ENCODE results near the gene GRPEL1.
"Not testable (repeated sequence)": the region's sequence is repeated elsewhere in the genome, so short reads cannot be mapped to it uniquely, and the experiment has no call there.

The GRPEL1 gene

GRCh38 chr4:7067452-7068278 lies at the start of gene GRPEL1:
Gene GRPEL1, minus strand, starts transcription at chr4:7068064. Its CDS starts 32 bp downstream, at chr4:7068032.
- DNase-seq = peak; percentile 99

GRCh38 chr4:7116705-7117104 lies 48.8 kb upstream of the GRPEL1 start:
- no peak for DNase-seq

- DNase-seq = no peak
Measured at GRCh38 chr4:7115557-7116340, 47.9 kb upstream of the GRPEL1 start.

DNA sequence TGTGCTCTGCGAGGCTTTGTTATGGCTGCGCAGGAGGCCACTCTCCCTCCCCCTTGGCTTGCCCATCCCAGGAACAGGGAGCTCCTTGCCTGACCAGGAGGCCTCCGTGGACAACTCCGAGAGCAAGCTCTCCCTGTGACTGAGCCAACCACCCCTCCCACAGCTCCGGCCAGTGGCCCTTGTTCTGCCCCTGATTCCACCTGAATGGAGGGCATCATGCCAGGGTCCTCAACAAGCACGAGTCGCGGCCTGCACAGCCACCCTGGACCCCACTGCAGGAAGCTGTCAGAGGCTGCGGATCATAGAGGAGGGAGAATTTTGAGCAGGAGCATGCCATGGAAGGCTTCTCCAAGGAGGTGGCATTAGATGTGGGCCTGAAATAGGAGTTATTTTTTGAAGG lies 44.8 kb upstream of the GRPEL1 start:
- DNase-seq = no peak

GRCh38 chr4:7111441-7111840 lies 43.6 kb upstream of the GRPEL1 start:
- no peak for DNase-seq

GRCh38 chr4:7110546-7110945 lies 42.7 kb upstream of the GRPEL1 start:
- DNase-seq = no peak

GRCh38 chr4:7109169-7109568 lies 41.3 kb upstream of the GRPEL1 start:
- no peak for DNase-seq

- no peak for DNase-seq
Measured at GRCh38 chr4:7108660-7109059, 40.8 kb upstream of the GRPEL1 start.

GRCh38 chr4:7108046-7108625 lies 40.3 kb upstream of the GRPEL1 start:
- DNase-seq = no peak

- no peak for DNase-seq
Measured at GRCh38 chr4:7107166-7107905, 39.5 kb upstream of the GRPEL1 start.

DNA sequence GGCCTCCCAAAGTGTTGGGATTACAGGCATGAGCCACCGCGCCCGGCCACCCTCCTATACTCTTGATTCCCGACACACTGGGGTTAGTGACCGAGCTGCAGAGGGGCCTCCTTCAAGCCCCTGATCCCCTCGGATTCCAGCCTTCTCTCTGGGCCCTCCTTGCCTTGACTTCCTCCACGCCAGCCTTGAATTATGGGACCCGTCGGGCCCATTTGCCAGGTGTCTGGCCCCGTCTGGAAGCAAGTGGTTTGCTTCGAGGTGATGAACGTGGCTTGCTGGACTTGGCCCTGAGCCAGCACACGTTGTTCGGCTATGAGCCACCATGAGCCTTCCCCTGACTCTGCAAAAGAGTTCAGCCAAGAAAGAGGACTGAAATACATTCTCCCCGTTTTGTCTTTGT lies 37.4 kb upstream of the GRPEL1 start:
- DNase-seq = no peak

GRCh38 chr4:7104366-7105031 lies 36.6 kb upstream of the GRPEL1 start:
- no peak for DNase-seq

DNA sequence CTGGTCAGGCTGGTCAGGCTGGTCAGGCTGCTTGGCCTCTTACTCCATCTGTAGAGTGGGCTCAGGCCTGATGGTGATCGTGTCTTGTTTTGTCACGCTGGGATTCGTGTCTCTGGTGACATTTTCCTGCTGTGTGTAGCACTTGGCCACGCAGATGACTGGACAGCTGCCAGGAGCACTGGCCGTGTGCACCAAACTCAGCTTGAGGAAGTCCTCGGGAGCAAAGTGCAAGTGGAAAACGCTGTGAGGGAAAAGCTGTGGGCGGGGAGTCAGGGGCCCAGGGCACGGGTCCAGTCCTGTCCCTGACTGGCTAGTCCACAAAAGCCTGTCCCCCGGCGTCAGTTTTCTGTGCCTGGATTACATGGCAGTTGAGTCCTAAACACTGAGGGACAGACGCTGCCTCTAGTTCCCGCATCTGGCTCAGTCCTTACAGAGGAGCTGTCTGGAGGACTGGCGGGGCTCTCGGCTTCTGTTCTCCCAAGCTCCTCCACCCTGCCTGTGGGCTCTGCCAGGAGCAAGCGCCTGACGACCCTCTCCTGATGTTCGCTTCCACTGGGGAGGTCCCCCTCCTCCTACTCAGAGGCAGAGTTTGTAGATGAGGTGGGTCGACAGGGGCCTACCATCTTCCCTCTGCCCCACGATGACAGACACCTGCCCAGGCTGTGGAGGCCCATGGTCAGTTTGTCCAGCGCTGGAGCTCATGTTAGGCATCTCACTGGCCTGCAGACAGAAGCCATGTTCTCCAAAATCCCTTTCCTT lies 35.9 kb upstream of the GRPEL1 start:
- DNase-seq = no peak

GRCh38 chr4:7103031-7103606 lies 35.3 kb upstream of the GRPEL1 start:
- peak; percentile 59 to 68 for DNase-seq

- not testable (repeated sequence) for DNase-seq
Measured at GRCh38 chr4:7102516-7102909, 34.6 kb upstream of the GRPEL1 start.

DNA sequence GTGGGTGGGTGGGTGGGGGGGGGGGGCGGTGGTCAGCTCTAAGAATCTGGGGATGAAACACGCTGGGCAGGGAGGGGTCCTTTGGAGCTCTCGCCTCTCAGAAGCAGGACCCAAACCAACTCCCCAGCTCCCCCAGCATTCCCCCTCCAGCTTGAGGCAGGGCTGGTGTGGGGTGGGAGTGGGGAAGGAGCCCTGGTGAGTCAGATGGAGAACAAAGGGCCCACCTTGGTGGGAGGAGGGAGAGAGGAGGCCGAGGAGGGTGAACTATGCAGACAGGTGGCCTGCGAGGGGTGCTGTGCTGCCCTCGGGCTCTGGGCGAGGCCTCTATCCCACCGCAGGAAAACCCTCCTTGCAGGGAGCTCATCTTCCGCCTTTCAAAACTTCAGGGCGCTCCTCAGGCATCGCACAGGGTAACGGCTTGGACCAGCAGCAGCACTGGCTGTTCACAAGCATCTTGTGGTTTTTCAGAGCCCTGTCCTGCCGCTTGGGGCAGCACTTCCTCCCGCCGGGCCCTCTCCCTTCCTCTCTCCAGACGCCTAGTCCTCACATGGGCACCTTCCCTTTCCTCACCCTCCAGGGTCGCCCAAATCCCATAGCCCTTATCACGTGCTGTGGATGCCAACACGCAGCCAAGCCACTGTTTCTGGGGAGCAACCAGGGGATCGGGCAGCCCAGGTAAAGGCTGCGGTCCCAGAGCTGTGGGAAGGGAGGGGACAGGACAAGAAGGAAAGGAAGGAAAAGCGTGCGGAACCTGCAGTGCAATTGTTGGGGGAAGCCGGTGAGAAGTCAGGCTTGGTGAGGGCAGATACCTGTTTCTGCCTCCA lies 34.0 kb upstream of the GRPEL1 start:
- peak; percentile 90 to 93 for DNase-seq

GRCh38 chr4:7096236-7096635 lies 28.4 kb upstream of the GRPEL1 start:
- no peak for DNase-seq

GRCh38 chr4:7095611-7096155 lies 27.8 kb upstream of the GRPEL1 start:
- DNase-seq = no peak

DNA sequence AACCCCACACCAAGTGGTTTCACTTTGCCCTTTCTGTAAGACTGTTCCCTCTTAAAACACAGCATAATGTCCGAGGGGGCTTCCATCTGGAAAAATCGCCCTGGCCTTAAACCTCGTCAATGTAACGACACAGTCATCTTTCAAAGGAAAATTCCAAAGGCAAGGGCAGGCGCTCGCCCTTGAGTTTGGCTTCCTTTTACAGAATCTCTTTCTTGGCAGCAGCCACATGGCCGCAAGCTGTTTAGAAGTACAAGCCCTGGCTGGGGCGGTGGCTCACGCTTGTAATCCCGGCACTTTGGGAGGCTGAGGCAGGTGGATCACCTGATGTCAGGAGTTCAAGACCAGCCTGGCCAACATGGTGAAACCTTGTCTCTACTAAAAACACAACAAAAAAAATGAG lies 27.1 kb upstream of the GRPEL1 start:
- no peak for DNase-seq

DNA sequence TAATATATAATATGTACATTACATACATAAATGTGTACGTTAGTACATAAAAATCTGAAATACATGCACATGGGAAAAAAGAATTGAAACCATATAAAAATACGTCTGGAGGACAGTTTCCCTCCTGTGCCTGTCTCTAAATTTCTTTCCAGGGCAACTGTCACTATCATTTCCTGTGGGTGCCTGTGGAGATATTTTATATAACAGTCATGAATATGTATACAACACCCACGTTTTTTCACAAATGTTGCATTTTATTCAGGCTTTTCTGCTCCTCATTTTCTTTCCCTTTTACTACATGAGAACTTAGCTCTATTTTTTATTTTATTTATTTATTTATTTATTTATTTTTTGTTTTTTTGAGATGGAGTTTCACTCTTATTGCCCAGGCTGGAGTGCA lies 24.2 kb upstream of the GRPEL1 start:
- DNase-seq = no peak

Measured in Kasumi-1 (cell line).